OCI-LY3 (cell line): Measurements from ENCODE around the gene ORC3.
A peak's percentile ranks its signal among the peaks of the same experiment; 100 is the strongest.

Source experiments
- H2AFZ ChIP-seq: fragments of 200-600, 300-600 bp; shearing (Covaris generic); 2 replicates; pipeline ENCODE4 v1.6.0; 2014; ENCODE audit warnings: antibody characterized with exemption, low read depth, low read length
- H3K27ac ChIP-seq: fragments of 200-600, 300-600 bp; sonication (generic); 2 replicates; pipeline ENCODE4 v1.5.1; 2014; ENCODE audit warnings: mild to moderate bottlenecking, low read length, moderate library complexity, mixed read lengths
- H3K27me3 ChIP-seq: fragments of 200-600, 300-600 bp; sonication (generic); 2 replicates; pipeline ENCODE4 v1.6.1; 2014; ENCODE audit warnings: low read depth, low read length, mixed read lengths
- H3K36me3 ChIP-seq: fragments of 200-600, 300-600 bp; sonication (generic); replicated peaks from 2 replicates; pipeline ENCODE3; 2014; ENCODE audit warnings: low read depth, low read length, mixed read lengths
- H3K4me1 ChIP-seq: fragments of 300-600, 200-600 bp; sonication (generic); 2 replicates; pipeline ENCODE4 v1.6.1; 2014; ENCODE audit warnings: low read length, mixed read lengths
- H3K4me2 ChIP-seq: fragments of 200-600, 300-600 bp; sonication (generic); 2 replicates; pipeline ENCODE4 v1.6.1; 2014; ENCODE audit warnings: low read length, mixed read lengths
- H3K4me3 ChIP-seq: fragments of 300-600, 200-600 bp; sonication (generic); 2 replicates; pipeline ENCODE4 v1.5.1; 2014; ENCODE audit warnings: antibody characterized with exemption, mild to moderate bottlenecking, low read length, moderate library complexity
- H3K79me2 ChIP-seq: fragments of 300-600, 200-600 bp; shearing (Covaris generic); 2 replicates; pipeline ENCODE4 v1.6.1; 2014; ENCODE audit warnings: mild to moderate bottlenecking, low read length, mixed read lengths
- H3K9ac ChIP-seq: fragments of 300-600, 200-600 bp; shearing (Covaris generic); 2 replicates; pipeline ENCODE4 v1.6.0; 2014; ENCODE audit warnings: mild to moderate bottlenecking, low read length, moderate library complexity
- H3K9me3 ChIP-seq: fragments of 200-600, 300-600 bp; shearing (Covaris generic); 2 replicates; pipeline ENCODE4 v1.6.1; 2014; ENCODE audit warnings: low read length, mixed read lengths; ENCODE audit not compliant: insufficient read depth
- H4K20me1 ChIP-seq: fragments of 200-600, 300-600 bp; sonication (generic); 2 replicates; pipeline ENCODE4 v1.6.1; 2016; ENCODE audit warnings: low read length, mixed read lengths; ENCODE audit not compliant: insufficient read depth
- CTCF ChIP-seq: fragments of 200-600, 300-600 bp; sonication (generic); IDR thresholded peaks from 2 replicates; pipeline ENCODE4 v1.5.1; 2014; ENCODE audit warnings: antibody characterized with exemption, low read length, low read depth
- EZH2phosphoT487 ChIP-seq: fragments of 200-600 bp; shearing (Covaris generic); IDR thresholded peaks from 2 replicates; pipeline ENCODE4 v1.6.1; 2018; ENCODE audit warnings: antibody characterized with exemption, mixed run types, low read depth

The ORC3 gene

GRCh38 chr6:87583822-87584221 is 6.1 kb upstream of the ORC3 start:
- H3K9me3 ChIP-seq: no peaks in the 10 kb centered on the region
- peaks cover 5% of the 10 kb centered on the region for H3K4me1 ChIP-seq
- H2AFZ ChIP-seq: no peak overlapping the region
- H4K20me1 ChIP-seq: 0 out of 2 replicates have a peak, but pooled peaks cover 5% of the 10 kb centered on the region
- no peaks in the 10 kb centered on the region for H3K36me3 ChIP-seq
- H3K79me2 ChIP-seq: peaks cover 55% of the 10 kb centered on the region
- H3K4me2 ChIP-seq: no peak overlapping the region
- no peak overlapping the region for H3K4me3 ChIP-seq
- no peak overlapping the region for H3K9ac ChIP-seq
- no peak for TF ChIP-seq CTCF
- no peak for TF ChIP-seq EZH2phosphoT487
- no peaks in the 10 kb centered on the region for H3K27me3 ChIP-seq
- H3K27ac ChIP-seq: no peak overlapping the region

- TF ChIP-seq EZH2phosphoT487 (no peak), CTCF (no peak)
- Histone ChIP-seq H3K36me3 (no peaks in the 10 kb centered on the region), H3K9ac (no peak overlapping the region), H3K4me1 (peaks cover 15% of the 10 kb centered on the region), H3K9me3 (no peaks in the 10 kb centered on the region), H3K4me2 (no peak overlapping the region), H4K20me1 (0 out of 2 replicates have a peak, but pooled peaks cover 5% of the 10 kb centered on the region), H3K79me2 (peaks cover 76% of the 10 kb centered on the region), H3K27ac (no peak overlapping the region), H3K4me3 (no peak overlapping the region), H3K27me3 (no peaks in the 10 kb centered on the region), H2AFZ (no peak overlapping the region)
Measured at GRCh38 chr6:87586371-87587077, 3.4 kb upstream of the ORC3 start.

- no peaks in the 10 kb centered on the region for H3K36me3 ChIP-seq
- H3K4me2 ChIP-seq: peak overlapping the region; percentile 81
- H2AFZ ChIP-seq: no peak overlapping the region
Measured at GRCh38 chr6:87588756-87589407, 1.1 kb upstream of the ORC3 start.

More at GRCh38 chr6:87588756-87589407, 1.1 kb upstream of the ORC3 start:
- Histone ChIP-seq H3K4me1 (peaks cover 15% of the 10 kb centered on the region), H3K4me3 (peak overlapping the region; percentile 98), H3K27me3 (no peaks in the 10 kb centered on the region), H4K20me1 (0 out of 2 replicates have a peak, but pooled peaks cover 5% of the 10 kb centered on the region), H3K9me3 (no peaks in the 10 kb centered on the region), H3K27ac (no peak overlapping the region), H3K79me2 (peaks cover 87% of the 10 kb centered on the region), H3K9ac (peak overlapping the region; percentile 95)
- TF ChIP-seq EZH2phosphoT487: no peak
- TF ChIP-seq CTCF: no peak
